H9 (cell line): ENCODE data around the gene ACP4. TPM values are rescaled to one million over a fixed set of nuclear protein-coding genes. Genes with fewer than 3 reads are reported as not detected.

Source experiments
- DNase-seq: peaks from one replicate; pipeline ENCODE4 v3.0.0-alpha.2; 2017
- H2AFZ ChIP-seq: one replicate; pipeline ENCODE4 v1.6.1; 2013; ENCODE audit warnings: mild to moderate bottlenecking, low read length, control low read depth, moderate library complexity
- H2AK5ac ChIP-seq: 2 replicates; pipeline ENCODE4 v1.6.1; 2013; ENCODE audit warnings: low read length, control low read depth, mixed read lengths; ENCODE audit not compliant: insufficient read length
- H2BK120ac ChIP-seq: one replicate; pipeline ENCODE4 v1.6.1; 2013; ENCODE audit warnings: low read depth, mild to moderate bottlenecking, low read length, control low read depth, inconsistent platforms; ENCODE audit not compliant: poor library complexity, severe bottlenecking
- H2BK12ac ChIP-seq: 2 replicates; pipeline ENCODE4 v1.6.1; 2013; ENCODE audit warnings: low read length, control low read depth, mixed read lengths, low read depth; ENCODE audit not compliant: insufficient read length
- H2BK15ac ChIP-seq: 2 replicates; pipeline ENCODE4 v1.6.1; 2013; ENCODE audit warnings: low read depth, low read length, control low read depth
- H2BK20ac ChIP-seq: one replicate; pipeline ENCODE4 v1.6.1; 2013; ENCODE audit warnings: low read depth, mild to moderate bottlenecking, low read length, control low read depth, inconsistent platforms; ENCODE audit not compliant: poor library complexity, severe bottlenecking
- H2BK5ac ChIP-seq: 2 replicates; pipeline ENCODE4 v1.6.1; 2013; ENCODE audit warnings: low read length, control low read depth, mixed read lengths; ENCODE audit not compliant: insufficient read length
- H3K14ac ChIP-seq: 2 replicates; pipeline ENCODE4 v1.6.1; 2013; ENCODE audit warnings: low read length, control low read depth; ENCODE audit not compliant: insufficient read depth
- H3K18ac ChIP-seq: 2 replicates; pipeline ENCODE4 v1.6.1; 2013; ENCODE audit warnings: low read depth, mild to moderate bottlenecking, mixed read lengths, low read length, control low read depth; ENCODE audit not compliant: insufficient read length
- H3K23ac ChIP-seq: 2 replicates; pipeline ENCODE4 v1.6.1; 2013; ENCODE audit warnings: low read length, control low read depth, mixed read lengths, low read depth; ENCODE audit not compliant: insufficient read length
- H3K23me2 ChIP-seq: 2 replicates; pipeline ENCODE4 v1.6.1; 2013; ENCODE audit warnings: low read depth, mild to moderate bottlenecking, mixed read lengths, low read length, control low read depth; ENCODE audit not compliant: insufficient read length, poor library complexity, severe bottlenecking
- H3K27ac ChIP-seq: 2 replicates; pipeline ENCODE4 v1.5.1; 2013; ENCODE audit warnings: low read length, control low read depth, mixed read lengths, low read depth; ENCODE audit not compliant: insufficient read length
- H3K27me3 ChIP-seq: 2 replicates; pipeline ENCODE4 v1.6.1; 2013; ENCODE audit warnings: low read length, control low read depth, inconsistent platforms; ENCODE audit not compliant: insufficient read depth
- H3K4ac ChIP-seq: 2 replicates; pipeline ENCODE4 v1.6.1; 2013; ENCODE audit warnings: low read depth, mild to moderate bottlenecking, control low read depth, inconsistent platforms, low read length, moderate library complexity
- H3K4me1 ChIP-seq: 2 replicates; pipeline ENCODE4 v1.6.1; 2013; ENCODE audit warnings: low read length, control low read depth, inconsistent platforms; ENCODE audit not compliant: insufficient read depth
- H3K4me2 ChIP-seq: 2 replicates; pipeline ENCODE4 v1.6.1; 2013; ENCODE audit warnings: low read length, control low read depth, mixed read lengths; ENCODE audit not compliant: insufficient read length, insufficient read depth
- H3K56ac ChIP-seq: 2 replicates; pipeline ENCODE4 v1.6.1; 2013; ENCODE audit warnings: low read depth, mild to moderate bottlenecking, mixed read lengths, low read length, control low read depth; ENCODE audit not compliant: insufficient read length
- H3K79me1 ChIP-seq: 2 replicates; pipeline ENCODE4 v1.6.1; 2013; ENCODE audit warnings: low read depth, mild to moderate bottlenecking, moderate library complexity, low read length, control low read depth, inconsistent platforms; ENCODE audit not compliant: insufficient read depth, poor library complexity, severe bottlenecking
- H3K79me2 ChIP-seq: 2 replicates; pipeline ENCODE4 v1.6.1; 2013; ENCODE audit warnings: low read length, control low read depth, inconsistent platforms; ENCODE audit not compliant: insufficient read depth
- H3K9ac ChIP-seq: 2 replicates; pipeline ENCODE4 v1.6.1; 2013; ENCODE audit warnings: low read length, control low read depth, mixed read lengths; ENCODE audit not compliant: insufficient read length; ENCODE audit errors: extremely low read depth
- H3K9me3 ChIP-seq: one replicate; pipeline ENCODE4 v1.6.1; 2013; ENCODE audit warnings: low read depth, low read length, inconsistent platforms; ENCODE audit not compliant: control insufficient read depth
- H3T11ph ChIP-seq: one replicate; pipeline ENCODE4 v1.6.1; 2013; ENCODE audit warnings: mild to moderate bottlenecking, low read length, control low read depth, inconsistent platforms
- H4K20me1 ChIP-seq: one replicate; pipeline ENCODE4 v1.6.1; 2013; ENCODE audit not compliant: control insufficient read depth, insufficient read length, insufficient read depth
- H4K5ac ChIP-seq: 2 replicates; pipeline ENCODE4 v1.6.1; 2013; ENCODE audit warnings: low read depth, mild to moderate bottlenecking, mixed read lengths, low read length, control low read depth; ENCODE audit not compliant: insufficient read length
- H4K8ac ChIP-seq: replicated peaks from 2 replicates; pipeline ENCODE4 v1.6.1; 2013; ENCODE audit warnings: low read length, control low read depth, mixed read lengths, low read depth; ENCODE audit not compliant: insufficient read length
- H4K91ac ChIP-seq: 2 replicates; pipeline ENCODE4 v1.6.1; 2013; ENCODE audit warnings: low read depth, mild to moderate bottlenecking, moderate library complexity, mixed read lengths, low read length, control low read depth; ENCODE audit not compliant: insufficient read length
- H3K27ac Mint-ChIP-seq, 3 experiments: 2 replicates in 2 of 3; 3 replicates in 1 of 3; pipeline ENCODE4 v1.8.0; 2020 to 2021; ENCODE audit warnings: mixed read lengths in 3 of 3, mild to moderate bottlenecking in 1 of 3, moderate library complexity in 1 of 3
- H3K27me3 Mint-ChIP-seq: 2 replicates; pipeline ENCODE4 v1.8.0; 2021; ENCODE audit warnings: low read depth, mild to moderate bottlenecking, moderate library complexity, mixed read lengths
- H3K36me3 Mint-ChIP-seq, 3 experiments: 2 replicates in 2 of 3; 3 replicates in 1 of 3; pipeline ENCODE4 v1.8.0; 2020 to 2021; ENCODE audit warnings: low read depth in 3 of 3, mixed read lengths in 3 of 3; ENCODE audit not compliant: insufficient read depth in 1 of 3
- H3K4me1 Mint-ChIP-seq, 2 experiments: 2 replicates each; pipeline ENCODE4 v1.8.0; 2020; ENCODE audit warnings: mixed read lengths in 2 of 2
- H3K4me3 Mint-ChIP-seq, 2 experiments: 2 replicates in 1 of 2; 3 replicates in 1 of 2; pipeline ENCODE4 v1.8.0; 2020 to 2021; ENCODE audit warnings: mild to moderate bottlenecking in 2 of 2, mixed read lengths in 2 of 2, moderate library complexity in 1 of 2
- H3K9me3 Mint-ChIP-seq, 2 experiments: 2 replicates in 1 of 2; 3 replicates in 1 of 2; pipeline ENCODE4 v1.8.0; 2020; ENCODE audit warnings: mild to moderate bottlenecking in 2 of 2, mixed read lengths in 2 of 2, moderate library complexity in 1 of 2
- WGBS: extraction: QIAGEN DNeasy Blood & Tissue Kit; methylation state at CpG from one replicate; pipeline ENCODE4 v1.1.7; 2013; ENCODE audit warnings: missing lambda C conversion rate, low lambda C conversion rate, mixed read lengths; ENCODE audit not compliant: insufficient read length; ENCODE audit errors: extremely low coverage; 5-methylcytosine and 5-hydroxymethylcytosine counted together
- total RNA-seq: library from RNA; stranded (reverse); gene quantifications from 2 replicates; pipeline ENCODE4 v1.2.1, GENCODE V29; 2021
- TF ChIP-seq, protein P1 (sequence below): fragments of 200-600 bp; sonication (generic); conservative IDR thresholded peaks from 3 replicates; pipeline ENCODE4 v1.8.0; 2021; ENCODE audit warnings: antibody characterized with exemption, mild to moderate bottlenecking

The ACP4 gene
- total RNA-seq, 1 experiment from 2014 or later, result not detected

DNA sequence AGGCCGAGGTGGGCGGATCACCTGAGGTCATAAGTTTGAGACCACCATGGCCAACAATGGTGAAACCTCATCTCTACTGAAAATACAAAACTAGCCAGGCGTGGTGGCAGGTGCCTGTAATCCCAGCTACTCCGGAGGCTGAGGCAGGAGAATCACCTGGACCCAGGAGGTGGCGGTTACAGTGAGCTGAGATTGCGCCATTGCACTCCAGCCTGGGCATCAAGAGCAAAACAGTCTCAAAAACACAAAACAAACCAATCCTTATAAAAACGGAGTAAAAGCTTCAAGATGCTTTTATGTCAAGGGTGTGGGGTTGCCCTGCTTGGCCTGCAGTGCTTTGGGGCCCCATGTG lies 7.2 kb downstream of the ACP4 start:
- H3K9ac ChIP-seq, result no peak overlapping the region
- DNase-seq, result no peak
- Mint-ChIP-seq H3K4me3 (no peak overlapping the region), H3K9me3 (no peaks in the 10 kb centered on the region), H3K4me1 (peaks cover 20 to 26% of the 10 kb centered on the region in 2 experiments), H3K27me3 (no peaks in the 10 kb centered on the region; the same call in 1 of the 2 replicates), H3K36me3 (peaks cover 31 to 71% (median 51%) of the 10 kb centered on the region in 3 experiments; a peak in 6 of 7 replicates), H3K27ac (no peak overlapping the region; a peak in 1 of 7 replicates)
- no peak overlapping the region for H2AK5ac ChIP-seq
- no peak overlapping the region for H3K56ac ChIP-seq
- H3K4me1 ChIP-seq, result no peaks in the 10 kb centered on the region
- no peak overlapping the region for H3K23ac ChIP-seq
- no peak overlapping the region for H2BK20ac ChIP-seq
- H2BK5ac ChIP-seq, result no peak overlapping the region
- H3K18ac ChIP-seq, result no peak overlapping the region
- H3K4ac ChIP-seq, result no peak overlapping the region
- H2AFZ ChIP-seq, result no peak overlapping the region
- no peak overlapping the region for H2BK12ac ChIP-seq
- no peak overlapping the region for H2BK15ac ChIP-seq
- H2BK120ac ChIP-seq, result no peak overlapping the region
- peaks cover 4% of the 10 kb centered on the region for H4K20me1 ChIP-seq
- H3K9me3 ChIP-seq, result no peaks in the 10 kb centered on the region
- H3K27ac ChIP-seq, result no peak overlapping the region
- no CpG with 5 or more reads among the region's 7 CpGs for WGBS
- no peak overlapping the region for H4K8ac ChIP-seq
- H3K4me2 ChIP-seq, result no peak overlapping the region
- no peaks in the 10 kb centered on the region for H3K23me2 ChIP-seq
- no peak overlapping the region for H4K91ac ChIP-seq
- TF ChIP-seq, protein P1, sequence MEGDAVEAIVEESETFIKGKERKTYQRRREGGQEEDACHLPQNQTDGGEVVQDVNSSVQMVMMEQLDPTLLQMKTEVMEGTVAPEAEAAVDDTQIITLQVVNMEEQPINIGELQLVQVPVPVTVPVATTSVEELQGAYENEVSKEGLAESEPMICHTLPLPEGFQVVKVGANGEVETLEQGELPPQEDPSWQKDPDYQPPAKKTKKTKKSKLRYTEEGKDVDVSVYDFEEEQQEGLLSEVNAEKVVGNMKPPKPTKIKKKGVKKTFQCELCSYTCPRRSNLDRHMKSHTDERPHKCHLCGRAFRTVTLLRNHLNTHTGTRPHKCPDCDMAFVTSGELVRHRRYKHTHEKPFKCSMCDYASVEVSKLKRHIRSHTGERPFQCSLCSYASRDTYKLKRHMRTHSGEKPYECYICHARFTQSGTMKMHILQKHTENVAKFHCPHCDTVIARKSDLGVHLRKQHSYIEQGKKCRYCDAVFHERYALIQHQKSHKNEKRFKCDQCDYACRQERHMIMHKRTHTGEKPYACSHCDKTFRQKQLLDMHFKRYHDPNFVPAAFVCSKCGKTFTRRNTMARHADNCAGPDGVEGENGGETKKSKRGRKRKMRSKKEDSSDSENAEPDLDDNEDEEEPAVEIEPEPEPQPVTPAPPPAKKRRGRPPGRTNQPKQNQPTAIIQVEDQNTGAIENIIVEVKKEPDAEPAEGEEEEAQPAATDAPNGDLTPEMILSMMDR, result no peak
- no peak overlapping the region for H3T11ph ChIP-seq
- no peak overlapping the region for H3K14ac ChIP-seq
- no peak overlapping the region for H4K5ac ChIP-seq
- peaks cover 5% of the 10 kb centered on the region for H3K79me1 ChIP-seq
- H3K79me2 ChIP-seq, result peaks cover 6% of the 10 kb centered on the region; the same call in 1 of the 2 replicates
- no peaks in the 10 kb centered on the region for H3K27me3 ChIP-seq
